ENCODE measurements around the gene SEMA3F. TPM values are rescaled to one million over a fixed set of nuclear protein-coding genes. Genes with fewer than 3 reads are reported as not detected.

SEMA3F gene
- total and polyA plus RNA-seq, 2 experiments from 2014 or later = 21.8 to 27.6 TPM

GRCh38 chr3:50139308-50139707 is 15.8 kb upstream of the SEMA3F start:
- no peaks in the 10 kb centered on the region for H3K9me3 ChIP-seq (ENCODE audit: low read depth)
- peaks cover 41% of the 10 kb centered on the region for H3K4me1 ChIP-seq (ENCODE audit: low read depth)
- H3K4me3 ChIP-seq = no peak overlapping the region
- no peak for DNase-seq (ENCODE audit: low read depth in 1 of 2, low spot score in 1 of 2)
- no peak for TF ChIP-seq CTCF (IDR thresholded peaks at IDR 0.05; ENCODE audit: low read depth, low read length)
- H3K27me3 ChIP-seq = no peaks in the 10 kb centered on the region
- no peaks in the 10 kb centered on the region for H3K36me3 ChIP-seq
- H3K27ac ChIP-seq = no peak overlapping the region

GRCh38 chr3:50139718-50140423 is 15.3 kb upstream of the SEMA3F start:
- peak in 1 of 2 donors; percentile 34 for DNase-seq (ENCODE audit: low read depth in 1 of 2, low spot score in 1 of 2)
- TF ChIP-seq CTCF (IDR thresholded peaks at IDR 0.05; ENCODE audit: low read depth, low read length) = no peak
- no peak overlapping the region for H3K27ac ChIP-seq
- no peak overlapping the region for H3K4me3 ChIP-seq
- H3K36me3 ChIP-seq = no peaks in the 10 kb centered on the region
- no peaks in the 10 kb centered on the region for H3K9me3 ChIP-seq (ENCODE audit: low read depth)
- peaks cover 46% of the 10 kb centered on the region for H3K4me1 ChIP-seq (ENCODE audit: low read depth)
- H3K27me3 ChIP-seq = no peaks in the 10 kb centered on the region

- TF ChIP-seq CTCF (IDR thresholded peaks at IDR 0.05; ENCODE audit: low read depth, low read length) = no peak
- no peak for DNase-seq (ENCODE audit: low read depth in 1 of 2, low spot score in 1 of 2)
- Histone ChIP-seq H3K9me3 (ENCODE audit: low read depth) (no peaks in the 10 kb centered on the region), H3K4me1 (ENCODE audit: low read depth) (peaks cover 46% of the 10 kb centered on the region), H3K4me3 (no peak overlapping the region), H3K27ac (no peak overlapping the region), H3K27me3 (no peaks in the 10 kb centered on the region), H3K36me3 (no peaks in the 10 kb centered on the region)
Measured at GRCh38 chr3:50140990-50141389, 14.1 kb upstream of the SEMA3F start.

- Histone ChIP-seq H3K9me3 (ENCODE audit: low read depth) (no peaks in the 10 kb centered on the region), H3K27ac (no peak overlapping the region), H3K36me3 (no peaks in the 10 kb centered on the region), H3K27me3 (no peaks in the 10 kb centered on the region), H3K4me3 (no peak overlapping the region), H3K4me1 (ENCODE audit: low read depth) (peaks cover 17% of the 10 kb centered on the region)
- DNase-seq (ENCODE audit: low read depth in 1 of 2, low spot score in 1 of 2) = no peak
- no peak for TF ChIP-seq CTCF (IDR thresholded peaks at IDR 0.05; ENCODE audit: low read depth, low read length)
Measured at GRCh38 chr3:50146316-50146901, 8.7 kb upstream of the SEMA3F start.

GRCh38 chr3:50147016-50147415 is 8.1 kb upstream of the SEMA3F start:
- H3K36me3 ChIP-seq = no peaks in the 10 kb centered on the region
- peaks cover 19% of the 10 kb centered on the region for H3K4me1 ChIP-seq (ENCODE audit: low read depth)
- no peaks in the 10 kb centered on the region for H3K9me3 ChIP-seq (ENCODE audit: low read depth)
- DNase-seq (ENCODE audit: low read depth in 1 of 2, low spot score in 1 of 2) = no peak
- no peaks in the 10 kb centered on the region for H3K27me3 ChIP-seq
- TF ChIP-seq CTCF (IDR thresholded peaks at IDR 0.05; ENCODE audit: low read depth, low read length) = no peak
- H3K27ac ChIP-seq = no peak overlapping the region
- H3K4me3 ChIP-seq = no peak overlapping the region
